KMS-11 (cell line): ENCODE results near the gene TMC2.
"Not testable (repeated sequence)": the region's sequence is repeated elsewhere in the genome, so short reads cannot be mapped to it uniquely, and the experiment has no call there.

ENCODE experiments used
- H2AFZ ChIP-seq: fragments of 200-600 bp; sonication (generic); 2 replicates; pipeline ENCODE4 v1.6.1; 2016; ENCODE audit warnings: antibody characterized with exemption, mixed run types, low read depth
- H3K27ac ChIP-seq: fragments of 200-600 bp; sonication (generic); 2 replicates; pipeline ENCODE4 v1.6.1; 2016; ENCODE audit warnings: mild to moderate bottlenecking, mixed run types
- H3K27me3 ChIP-seq: fragments of 200-600 bp; sonication (generic); 2 replicates; pipeline ENCODE4 v1.6.1; 2017; ENCODE audit warnings: mild to moderate bottlenecking, low read depth, mixed run types, moderate library complexity; ENCODE audit not compliant: insufficient read depth
- H3K36me3 ChIP-seq: fragments of 200-600 bp; sonication (generic); 2 replicates; pipeline ENCODE4 v1.6.1; 2017; ENCODE audit warnings: mild to moderate bottlenecking, mixed run types; ENCODE audit not compliant: insufficient read depth
- H3K4me1 ChIP-seq: fragments of 200-600 bp; sonication (generic); 2 replicates; pipeline ENCODE4 v1.6.1; 2016; ENCODE audit warnings: mild to moderate bottlenecking, low read depth, mixed run types; ENCODE audit not compliant: poor library complexity, severe bottlenecking
- H3K4me2 ChIP-seq: fragments of 200-600 bp; sonication (generic); 2 replicates; pipeline ENCODE4 v1.7.0; 2016; ENCODE audit warnings: mild to moderate bottlenecking, mixed run types
- H3K4me3 ChIP-seq: fragments of 200-600 bp; sonication (generic); IDR thresholded peaks from 2 replicates; pipeline ENCODE4 v1.6.1; 2017; ENCODE audit warnings: low read depth, low read length, mixed read lengths; ENCODE audit not compliant: insufficient read depth
- H3K79me2 ChIP-seq: fragments of 200-600 bp; sonication (generic); 2 replicates; pipeline ENCODE4 v1.6.1; 2016; ENCODE audit warnings: low read depth, mixed run types; ENCODE audit not compliant: insufficient read depth
- H3K9ac ChIP-seq: fragments of 200-600 bp; sonication (generic); 2 replicates; pipeline ENCODE4 v1.6.1; 2016; ENCODE audit warnings: mild to moderate bottlenecking, mixed run types
- H4K20me1 ChIP-seq: fragments of 200-600 bp; sonication (generic); 2 replicates; pipeline ENCODE4 v1.6.1; 2016; ENCODE audit warnings: mild to moderate bottlenecking, mixed run types; ENCODE audit not compliant: insufficient read depth
- CTCF ChIP-seq: fragments of 200-600 bp; sonication (generic); conservative IDR thresholded peaks from 2 replicates; pipeline ENCODE4 v1.6.1; 2017; ENCODE audit warnings: low read depth, mild to moderate bottlenecking, antibody characterized with exemption, low read length, moderate library complexity, mixed read lengths

TMC2 gene

DNA sequence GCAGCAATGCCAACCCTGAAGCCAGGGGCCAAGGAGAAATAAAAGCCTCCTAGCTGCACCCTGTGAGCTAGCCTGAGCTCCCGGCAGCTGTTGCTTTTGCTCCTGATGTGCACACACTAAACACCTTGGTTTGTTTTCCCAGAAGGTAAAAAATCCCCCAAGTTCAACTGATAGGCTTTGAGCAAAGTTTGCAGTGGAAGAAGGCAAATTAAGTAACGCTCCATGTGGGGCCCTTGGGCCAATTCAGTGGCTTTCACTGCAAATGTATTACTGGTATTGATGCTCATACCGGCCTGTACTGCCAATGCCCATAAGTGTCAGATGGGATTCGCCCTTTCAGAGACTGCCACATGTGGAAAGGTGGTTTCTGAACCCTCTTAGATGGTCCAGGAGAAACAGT is 137.1 kb downstream of the TMC2 start:
- Histone ChIP-seq H4K20me1 (no peaks in the 10 kb centered on the region), H3K4me2 (no peak overlapping the region), H3K4me3 (no peak overlapping the region), H3K4me1 (no peaks in the 10 kb centered on the region), H3K27ac (no peak overlapping the region), H3K9ac (no peak overlapping the region), H2AFZ (no peak overlapping the region), H3K36me3 (no peaks in the 10 kb centered on the region), H3K27me3 (no peaks in the 10 kb centered on the region), H3K79me2 (no peaks in the 10 kb centered on the region)
- no peak for TF ChIP-seq CTCF

GRCh38 chr20:2680046-2680445 is 143.7 kb downstream of the TMC2 start:
- Histone ChIP-seq H4K20me1 (no peaks in the 10 kb centered on the region), H3K4me1 (no peaks in the 10 kb centered on the region), H3K27me3 (no peaks in the 10 kb centered on the region), H3K27ac (no peak overlapping the region), H3K9ac (no peak overlapping the region), H3K36me3 (no peaks in the 10 kb centered on the region), H2AFZ (no peak overlapping the region), H3K79me2 (no peaks in the 10 kb centered on the region), H3K4me3 (no peak overlapping the region), H3K4me2 (no peak overlapping the region)
- TF ChIP-seq CTCF = no peak

DNA sequence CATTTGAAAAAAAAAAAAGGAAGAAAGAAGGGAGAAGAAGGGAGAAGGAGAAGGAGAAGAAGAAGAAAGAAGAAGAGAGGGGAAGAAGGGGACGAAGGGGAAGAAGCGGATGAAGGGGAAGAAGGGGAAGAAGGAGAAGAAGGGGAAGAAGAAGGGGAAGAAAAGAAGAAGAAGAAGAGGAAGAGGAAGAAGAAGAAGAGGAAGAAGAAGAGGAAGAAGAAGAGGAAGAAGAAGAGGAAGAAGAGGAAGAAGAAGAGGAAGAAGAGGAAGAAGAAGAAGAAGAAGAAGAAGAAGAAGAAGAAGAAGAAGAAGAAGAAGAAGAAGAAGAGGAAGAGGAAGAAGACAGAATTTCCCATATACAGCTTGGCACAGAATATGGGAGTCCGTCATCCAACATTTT is 145.7 kb downstream of the TMC2 start:
- H3K4me3 ChIP-seq, H3K4me2 ChIP-seq, H3K27me3 ChIP-seq, H3K79me2 ChIP-seq, H3K9ac ChIP-seq, H4K20me1 ChIP-seq, H3K4me1 ChIP-seq, H3K36me3 ChIP-seq, H2AFZ ChIP-seq, H3K27ac ChIP-seq: not testable (repeated sequence)

GRCh38 chr20:2684817-2685216 is 148.4 kb downstream of the TMC2 start:
- not testable (repeated sequence) for H3K4me1 ChIP-seq, H2AFZ ChIP-seq, H3K9ac ChIP-seq, H3K36me3 ChIP-seq, H3K4me3 ChIP-seq, H3K4me2 ChIP-seq, H3K27ac ChIP-seq, H3K27me3 ChIP-seq, H3K79me2 ChIP-seq, H4K20me1 ChIP-seq

GRCh38 chr20:2687514-2687913 is 151.1 kb downstream of the TMC2 start:
- Histone ChIP-seq H4K20me1 (no peaks in the 10 kb centered on the region), H3K79me2 (no peaks in the 10 kb centered on the region), H3K27me3 (no peaks in the 10 kb centered on the region), H3K36me3 (no peaks in the 10 kb centered on the region), H3K27ac (no peak overlapping the region), H3K9ac (no peak overlapping the region), H3K4me2 (no peak overlapping the region), H3K4me3 (no peak overlapping the region), H2AFZ (no peak overlapping the region), H3K4me1 (no peaks in the 10 kb centered on the region)
- no peak for TF ChIP-seq CTCF
